G401.6 (cell line): ENCODE data around the gene RABGAP1L.
A peak's percentile ranks its signal among the peaks of the same experiment; 100 is the strongest.
"Not testable (repeated sequence)": the region's sequence is repeated elsewhere in the genome, so short reads cannot be mapped to it uniquely, and the experiment has no call there.

Source experiments
- FAIRE-seq: peaks from 2 replicates; lab custom pipeline; 2012; peaks lifted over from hg19 to GRCh38; lab: Jason Lieb, UNC

The RABGAP1L gene

DNA sequence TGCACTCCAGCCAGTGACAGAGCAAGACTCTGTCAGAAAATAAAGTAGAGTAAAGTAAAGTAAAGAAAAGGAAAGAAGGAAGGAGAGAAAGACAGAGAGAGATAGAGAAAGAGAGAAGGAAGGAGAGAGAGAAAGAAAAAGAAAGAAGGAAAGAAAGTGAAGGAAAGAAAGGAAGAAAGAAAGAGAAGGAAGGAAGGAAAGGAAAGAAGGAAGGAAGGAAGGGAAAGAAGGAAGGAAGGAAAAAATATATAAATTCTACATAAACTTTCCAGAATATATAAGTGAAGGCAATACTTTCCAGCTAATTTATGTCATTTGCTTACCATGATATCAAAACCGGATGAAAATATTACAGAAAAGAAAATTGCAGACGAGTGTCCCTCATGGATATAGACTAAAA is 216.7 kb downstream of the RABGAP1L start:
- FAIRE-seq: no peak

DNA sequence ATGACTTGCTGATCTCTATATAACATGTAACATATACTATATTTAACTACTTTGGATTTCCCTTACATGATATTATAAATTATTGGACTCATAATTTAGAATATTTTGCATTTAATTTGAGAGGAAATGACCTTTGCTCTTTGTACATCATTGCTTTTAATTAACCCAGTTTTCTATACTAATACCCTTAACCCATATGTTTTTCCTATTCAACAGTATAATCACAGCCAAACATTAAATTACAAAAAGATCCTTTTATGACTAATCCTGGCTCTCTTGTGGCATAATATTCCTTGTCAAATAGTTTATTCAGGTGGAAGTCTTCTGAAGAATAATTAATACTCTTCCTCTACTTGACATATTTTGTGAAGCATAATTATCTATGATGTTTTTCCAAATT is 232.4 kb downstream of the RABGAP1L start:
- FAIRE-seq: no peak

DNA sequence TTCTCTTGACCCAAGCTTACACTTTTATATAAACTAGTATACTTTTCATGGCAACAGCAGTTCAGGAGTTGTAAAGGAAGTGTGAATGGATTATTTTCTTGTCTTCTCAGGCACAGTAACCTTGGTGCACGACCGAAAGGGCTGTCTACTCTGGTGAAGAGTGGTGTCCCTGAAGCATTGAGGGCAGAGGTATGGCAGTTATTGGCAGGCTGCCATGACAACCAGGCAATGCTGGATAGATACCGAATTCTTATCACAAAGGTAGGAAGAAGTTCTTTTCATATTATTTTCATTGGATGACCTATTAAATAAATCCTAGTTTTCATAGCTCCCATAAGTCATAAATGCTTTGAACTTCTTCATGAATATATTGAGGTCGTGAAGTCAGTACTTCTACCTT is 234.6 kb downstream of the RABGAP1L start:
- FAIRE-seq: no peak

GRCh38 chr1:174397261-174397660 is 237.9 kb downstream of the RABGAP1L start:
- FAIRE-seq: no peak

DNA sequence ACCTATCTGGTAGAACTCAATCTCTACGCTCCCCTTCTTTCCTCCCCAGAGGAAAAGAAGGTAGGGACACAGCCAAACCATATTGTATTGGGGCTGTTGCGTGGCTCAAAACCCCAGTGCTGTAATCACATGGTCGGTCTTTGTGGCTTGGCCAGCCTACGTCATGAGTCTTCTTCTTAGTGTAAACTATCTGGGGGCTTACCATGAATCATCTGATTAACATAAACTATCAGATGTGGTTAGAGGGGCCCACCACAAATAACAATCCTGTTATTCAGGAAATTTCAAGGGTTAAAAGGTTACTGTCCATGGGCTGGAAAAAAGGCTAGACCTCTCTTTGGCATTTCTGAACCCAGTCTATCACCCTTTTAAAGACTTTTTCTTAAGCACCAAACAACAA is 238.9 kb downstream of the RABGAP1L start:
- FAIRE-seq: no peak

- no peak for FAIRE-seq
Measured at GRCh38 chr1:174399211-174399610, 239.9 kb downstream of the RABGAP1L start.

- no peak for FAIRE-seq
Measured at GRCh38 chr1:174401075-174401474, 241.8 kb downstream of the RABGAP1L start.

- FAIRE-seq: no peak
Measured at GRCh38 chr1:174405219-174405618, 245.9 kb downstream of the RABGAP1L start.

DNA sequence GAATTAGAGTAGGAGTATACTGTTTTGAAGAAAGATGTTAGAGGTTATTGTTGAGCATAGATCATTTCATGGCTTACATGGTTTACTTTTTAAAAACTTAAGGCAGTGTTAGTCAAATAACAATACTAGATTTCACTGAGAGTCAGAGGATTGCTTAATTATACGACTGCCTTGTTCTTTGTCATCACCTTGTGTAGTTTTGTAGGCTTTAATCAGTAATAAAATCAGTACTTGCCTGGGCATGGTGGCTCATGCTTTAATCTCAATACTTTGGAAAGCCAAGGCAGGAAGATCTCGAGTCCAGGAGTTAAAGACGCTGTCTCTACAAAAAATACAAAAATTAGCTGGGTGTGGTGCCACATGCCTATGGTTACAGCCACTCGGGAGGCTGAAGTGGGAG is 247.1 kb downstream of the RABGAP1L start:
- no peak for FAIRE-seq

DNA sequence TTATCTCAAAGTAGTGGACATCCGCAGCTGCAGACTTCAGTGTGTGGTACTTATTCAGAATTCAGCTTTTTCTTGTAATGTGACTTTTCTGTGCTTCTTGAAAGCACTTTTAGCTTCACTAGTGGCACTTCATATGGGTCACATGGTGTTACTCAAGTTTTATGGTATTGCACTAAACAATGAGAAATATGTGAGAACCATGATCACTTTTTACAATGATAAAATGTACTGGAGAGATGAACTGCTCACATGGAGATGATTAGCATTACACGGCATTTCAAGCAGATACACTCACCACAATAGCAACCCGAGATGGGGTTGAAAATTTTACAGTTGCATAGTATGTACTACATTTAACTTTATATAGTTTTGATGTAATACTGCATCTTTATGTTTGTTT is 248.3 kb downstream of the RABGAP1L start:
- no peak for FAIRE-seq

DNA sequence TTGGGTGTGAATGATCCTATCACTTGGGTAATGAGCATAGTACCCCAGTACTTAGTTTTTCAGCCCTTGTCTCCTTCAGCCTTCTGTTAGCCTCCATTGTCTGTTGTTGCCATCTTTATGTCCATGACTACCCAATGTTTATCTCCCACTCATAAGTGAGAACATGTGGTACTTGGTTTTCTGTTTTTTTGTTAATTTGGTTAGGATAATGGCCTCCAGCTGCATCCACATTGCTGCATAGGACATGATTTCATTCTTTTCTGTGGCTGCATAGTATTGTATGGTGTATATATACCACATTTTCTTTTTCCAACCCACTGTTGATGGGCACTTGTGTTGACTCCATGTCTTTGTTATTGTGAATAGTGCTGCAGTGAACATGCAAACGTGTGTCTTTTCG is 248.8 kb downstream of the RABGAP1L start:
- FAIRE-seq: no peak

- FAIRE-seq: not testable (repeated sequence)
Measured at GRCh38 chr1:174409801-174410200, 250.5 kb downstream of the RABGAP1L start.

GRCh38 chr1:174413632-174414031 is 254.3 kb downstream of the RABGAP1L start:
- FAIRE-seq: no peak

- FAIRE-seq: no peak
Measured at GRCh38 chr1:174414203-174414602, 254.9 kb downstream of the RABGAP1L start.

DNA sequence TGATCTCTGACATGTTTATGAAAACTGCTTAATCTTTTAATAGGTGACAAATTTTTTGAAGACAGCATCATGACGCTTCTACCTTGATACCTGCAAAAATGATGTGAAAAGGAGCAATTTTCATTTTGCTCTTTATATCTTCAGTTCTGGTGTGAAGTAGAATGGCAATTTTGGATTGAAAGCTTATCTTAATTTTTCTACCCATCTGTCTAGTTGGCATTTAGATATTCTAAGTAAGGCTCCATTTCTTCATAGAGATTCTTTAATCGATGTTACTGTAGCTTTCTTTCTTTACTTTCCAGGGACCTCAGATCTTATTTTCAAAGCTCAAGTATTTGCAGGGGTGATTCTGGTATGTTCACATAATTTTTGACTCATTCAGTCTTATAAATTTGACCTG is 256.2 kb downstream of the RABGAP1L start:
- FAIRE-seq: no peak

GRCh38 chr1:174417921-174418320 is 258.6 kb downstream of the RABGAP1L start:
- FAIRE-seq: no peak

DNA sequence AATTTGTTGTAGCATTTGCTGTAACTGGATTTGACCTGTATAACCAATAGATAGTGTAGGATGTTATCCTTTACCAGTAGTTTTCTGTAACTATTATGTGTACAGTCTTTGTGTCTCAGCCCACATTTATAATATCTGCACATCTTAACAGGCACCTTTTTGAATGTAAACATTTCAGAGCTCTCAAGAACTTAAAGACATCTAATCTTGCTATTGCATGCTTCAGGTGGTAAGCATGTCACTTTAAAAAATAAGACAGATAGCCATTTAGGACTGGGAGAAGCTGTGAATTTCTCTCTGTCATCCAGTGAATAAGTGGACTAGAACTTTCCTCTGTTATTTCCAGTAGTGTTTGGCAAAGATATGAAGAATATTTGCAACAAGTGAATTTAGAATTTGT is 265.8 kb downstream of the RABGAP1L start:
- no peak for FAIRE-seq

- no peak for FAIRE-seq
Measured at GRCh38 chr1:174426153-174426552, 266.8 kb downstream of the RABGAP1L start.

DNA sequence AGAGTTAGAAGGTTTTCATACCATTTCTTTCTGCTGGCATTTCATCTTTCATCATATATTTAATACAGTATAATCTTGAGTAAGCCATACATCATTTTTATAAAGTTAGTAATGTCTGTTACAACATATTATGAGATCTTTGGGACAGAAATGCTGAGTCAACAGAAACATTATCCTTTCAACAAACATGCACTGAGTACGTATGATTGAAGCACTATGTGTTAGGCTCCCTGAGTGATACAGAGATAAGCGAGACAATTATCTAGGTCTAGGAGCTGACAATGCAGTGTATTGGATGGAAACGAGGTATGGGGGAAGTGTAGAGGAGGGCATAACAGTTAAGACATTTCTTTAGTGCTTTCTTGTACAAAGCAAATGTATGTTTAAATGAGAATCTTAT is 268.7 kb downstream of the RABGAP1L start:
- FAIRE-seq: no peak

DNA sequence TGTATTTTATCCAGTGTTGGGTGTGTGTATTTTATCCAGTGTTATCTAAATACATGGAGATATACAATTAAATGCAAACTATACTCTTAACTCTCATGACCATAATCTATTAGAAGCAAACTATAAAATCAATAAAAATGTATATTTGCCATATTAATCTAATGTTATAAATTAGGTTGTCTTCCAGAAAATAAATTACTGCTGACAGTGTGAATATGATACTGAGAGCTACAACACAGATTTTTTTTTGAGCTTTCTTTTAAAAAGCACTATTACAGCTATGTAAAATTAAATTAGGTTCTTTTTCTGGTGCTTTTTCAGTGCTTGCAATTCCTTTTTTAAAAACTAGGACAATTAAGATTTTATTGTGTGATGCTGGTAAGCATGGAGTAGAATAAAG is 269.4 kb downstream of the RABGAP1L start:
- no peak for FAIRE-seq

GRCh38 chr1:174433451-174433850 is 274.1 kb downstream of the RABGAP1L start:
- FAIRE-seq: no peak

- FAIRE-seq: peak; percentile 8
Measured at GRCh38 chr1:174445351-174445750, 286.0 kb downstream of the RABGAP1L start.

GRCh38 chr1:174445817-174446216 is 286.5 kb downstream of the RABGAP1L start:
- FAIRE-seq: no peak

GRCh38 chr1:174447866-174448530 is 288.7 kb downstream of the RABGAP1L start, which contains the start of gene GPR52:
Gene GPR52, plus strand, starts transcription at chr1:174447964. Its CDS starts 148 bp downstream, at chr1:174448112.
- no peak for FAIRE-seq

- no peak for FAIRE-seq
Measured at GRCh38 chr1:174448531-174448883, 289.2 kb downstream of the RABGAP1L start.
